ENCODE measurements around the gene GAGE2A.
A peak's percentile ranks its signal among the peaks of the same experiment; 100 is the strongest.

Gene GAGE2A

GRCh38 chrX:49610718-49611310, 21.5 kb downstream of the GAGE2A start:
- no peak overlapping the region for H3K9ac ChIP-seq (ENCODE audit: low read length in 2 of 2)
- no peaks in the 10 kb centered on the region for H3K4me1 ChIP-seq (ENCODE audit: control insufficient read depth, insufficient read depth, low read length)
- peaks cover 0 to 3% of the 10 kb centered on the region in 2 donors for H3K27me3 ChIP-seq (ENCODE audit: control insufficient read depth in 1 of 2, insufficient read depth in 2 of 2, low read length in 2 of 2)
- H3K4me3 ChIP-seq (ENCODE audit: low read length in 2 of 2) = no peak overlapping the region
- H3K27ac ChIP-seq (ENCODE audit: low read length) = no peak overlapping the region
- peaks cover 0 to 3% of the 10 kb centered on the region in 2 donors for H3K9me3 ChIP-seq (ENCODE audit: control insufficient read depth in 2 of 2, low read length in 2 of 2)
- no peaks in the 10 kb centered on the region for H3K36me3 ChIP-seq (ENCODE audit: control insufficient read depth in 2 of 2, insufficient read depth in 2 of 2, low read length in 2 of 2)

- Histone ChIP-seq H3K27me3 (ENCODE audit: control insufficient read depth in 1 of 2, insufficient read depth in 2 of 2, low read length in 2 of 2) (peaks cover 0 to 2% of the 10 kb centered on the region in 2 donors), H3K9ac (ENCODE audit: low read length in 2 of 2) (no peak overlapping the region), H3K4me1 (ENCODE audit: control insufficient read depth, insufficient read depth, low read length) (no peaks in the 10 kb centered on the region), H3K36me3 (ENCODE audit: control insufficient read depth in 2 of 2, insufficient read depth in 2 of 2, low read length in 2 of 2) (no peaks in the 10 kb centered on the region), H3K9me3 (ENCODE audit: control insufficient read depth in 2 of 2, low read length in 2 of 2) (no peaks in the 10 kb centered on the region), H3K27ac (ENCODE audit: low read length) (no peak overlapping the region), H3K4me3 (ENCODE audit: low read length in 2 of 2) (no peak overlapping the region)
Observed at GRCh38 chrX:49618574-49618973, 29.3 kb downstream of the GAGE2A start.

GRCh38 chrX:49627086-49627777, 37.9 kb downstream of the GAGE2A start:
- Histone ChIP-seq H3K4me3 (ENCODE audit: low read length in 2 of 2) (peak overlapping the region in 1 of 2 donors; percentile 52), H3K27ac (ENCODE audit: low read length) (no peak overlapping the region), H3K9ac (ENCODE audit: low read length in 2 of 2) (no peak overlapping the region)

GRCh38 chrX:49644991-49645637, 55.8 kb downstream of the GAGE2A start:
- no peaks in the 10 kb centered on the region for H3K9me3 ChIP-seq (ENCODE audit: control insufficient read depth in 2 of 2, low read length in 2 of 2)
- no peaks in the 10 kb centered on the region for H3K36me3 ChIP-seq (ENCODE audit: control insufficient read depth in 2 of 2, insufficient read depth in 2 of 2, low read length in 2 of 2)
- no peak overlapping the region for H3K27ac ChIP-seq (ENCODE audit: low read length)
- no peaks in the 10 kb centered on the region for H3K4me1 ChIP-seq (ENCODE audit: control insufficient read depth, insufficient read depth, low read length)
- peaks cover 0 to 17% of the 10 kb centered on the region in 2 donors for H3K27me3 ChIP-seq (ENCODE audit: control insufficient read depth in 1 of 2, insufficient read depth in 2 of 2, low read length in 2 of 2)
- H3K9ac ChIP-seq (ENCODE audit: low read length in 2 of 2) = no peak overlapping the region
- H3K4me3 ChIP-seq (ENCODE audit: low read length in 2 of 2) = no peak overlapping the region

More at GRCh38 chrX:49627086-49627777, 37.9 kb downstream of the GAGE2A start:
- no peaks in the 10 kb centered on the region for H3K36me3 ChIP-seq (ENCODE audit: control insufficient read depth in 2 of 2, insufficient read depth in 2 of 2, low read length in 2 of 2)
- H3K4me1 ChIP-seq (ENCODE audit: control insufficient read depth, insufficient read depth, low read length) = no peaks in the 10 kb centered on the region
- peaks cover 0 to 5% of the 10 kb centered on the region in 2 donors for H3K27me3 ChIP-seq (ENCODE audit: control insufficient read depth in 1 of 2, insufficient read depth in 2 of 2, low read length in 2 of 2)
- no peaks in the 10 kb centered on the region for H3K9me3 ChIP-seq (ENCODE audit: control insufficient read depth in 2 of 2, low read length in 2 of 2)

All from stomach smooth muscle (tissue), 2 donors.